ENCODE results near the gene SUMO2.

Gene SUMO2

GRCh38 chr17:75124041-75124818 is 58.5 kb downstream of the SUMO2 start:
- DNase-seq (ENCODE audit: low read depth in 1 of 2, low spot score in 1 of 2): peak; percentile 40 to 43

GRCh38 chr17:75118307-75118706 is 64.5 kb downstream of the SUMO2 start:
- no peak for DNase-seq (ENCODE audit: low read depth in 1 of 2, low spot score in 1 of 2)

GRCh38 chr17:75116737-75117136 is 66.0 kb downstream of the SUMO2 start:
- no peak for DNase-seq (ENCODE audit: low read depth in 1 of 2, low spot score in 1 of 2)

Measured in stimulated activated CD4-positive, alpha-beta T cell treated with anti-CD3 and anti-CD28 coated beads, Interleukin-15, amount 100 ng/mL, for 1 hour (primary cell).